Thoracic aorta (tissue), 2 donors: Measurements from ENCODE around the gene LSM11. TPM values are rescaled to one million over a fixed set of nuclear protein-coding genes. Genes with fewer than 3 reads are reported as not detected.

Source experiments
- ATAC-seq: fragments of 150-250 bp; one replicate; pipeline ENCODE4 v1.8.0; 2017; ENCODE audit warnings: low read depth; ENCODE audit not compliant: insufficient number of reproducible peaks, low FRiP score
- DNase-seq: peaks from one replicate; pipeline ENCODE4 v3.0.0-alpha.2; 2020; ENCODE audit warnings: low spot score
- H3K27ac ChIP-seq, 2 donors: fragments of 200-600 bp; sonication (generic); 1 replicate in 1 of 2; 2 replicates in 1 of 2; pipeline ENCODE4 v1.5.1; 2016; ENCODE audit warnings: mild to moderate bottlenecking in 2 of 2, moderate library complexity in 2 of 2
- H3K27me3 ChIP-seq: fragments of 200-600 bp; sonication (generic); replicated peaks from 2 replicates; pipeline ENCODE4 v1.6.0; 2016; ENCODE audit warnings: mild to moderate bottlenecking; ENCODE audit not compliant: insufficient read depth
- H3K36me3 ChIP-seq: fragments of 200-600 bp; sonication (generic); one replicate; pipeline ENCODE4 v1.5.1; 2016
- H3K4me1 ChIP-seq, 2 donors: fragments of 200-600 bp; sonication (generic); 1 replicate in 1 of 2; 2 replicates in 1 of 2; pipeline versions ENCODE4 v1.5.1 to v1.6.0; 2016; ENCODE audit warnings: low read depth in 2 of 2, mild to moderate bottlenecking in 1 of 2; ENCODE audit not compliant: control insufficient read depth in 1 of 2
- H3K4me3 ChIP-seq: fragments of 200-600 bp; sonication (generic); 2 replicates; pipeline ENCODE4 v1.5.1; 2016; ENCODE audit warnings: mild to moderate bottlenecking
- H3K9me3 ChIP-seq: fragments of 200-600 bp; sonication (generic); 2 replicates; pipeline ENCODE4 v1.5.1; 2016
- total RNA-seq, 2 donors: library from RNA; depleted of rRNA; stranded (reverse); fragments of >200 nt; gene quantifications; one replicate each; pipeline versions ENCODE4 v1.1.0 to v1.2.3, GENCODE V29; 2016
- TF ChIP-seq, protein P1 (sequence below): fragments of 200-600 bp; sonication (generic); IDR thresholded peaks from one replicate; pipeline ENCODE4 v1.5.1; 2019; ENCODE audit warnings: antibody characterized with exemption

LSM11 gene
- total RNA-seq, 2 donors from 2014 or later, result 5.3 to 6.8 TPM

DNA sequence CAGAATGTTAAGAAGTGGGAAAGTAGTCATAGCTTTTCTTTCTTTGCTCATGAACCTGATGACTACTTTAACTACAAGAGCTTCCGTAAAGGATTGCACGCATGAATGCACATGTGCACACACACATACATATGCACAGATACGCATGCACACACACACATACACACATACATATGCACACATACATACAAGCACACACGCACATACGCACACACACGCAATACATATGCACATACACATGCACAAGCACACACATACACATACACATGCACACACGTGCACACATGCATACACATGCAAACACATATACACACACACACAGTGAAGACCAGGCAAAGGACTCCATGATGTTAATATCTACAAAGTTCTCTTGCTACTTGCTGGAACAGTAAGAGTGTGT lies 22.9 kb downstream of the LSM11 start:
- no peak overlapping the region for H3K4me3 ChIP-seq
- TF ChIP-seq, protein P1, sequence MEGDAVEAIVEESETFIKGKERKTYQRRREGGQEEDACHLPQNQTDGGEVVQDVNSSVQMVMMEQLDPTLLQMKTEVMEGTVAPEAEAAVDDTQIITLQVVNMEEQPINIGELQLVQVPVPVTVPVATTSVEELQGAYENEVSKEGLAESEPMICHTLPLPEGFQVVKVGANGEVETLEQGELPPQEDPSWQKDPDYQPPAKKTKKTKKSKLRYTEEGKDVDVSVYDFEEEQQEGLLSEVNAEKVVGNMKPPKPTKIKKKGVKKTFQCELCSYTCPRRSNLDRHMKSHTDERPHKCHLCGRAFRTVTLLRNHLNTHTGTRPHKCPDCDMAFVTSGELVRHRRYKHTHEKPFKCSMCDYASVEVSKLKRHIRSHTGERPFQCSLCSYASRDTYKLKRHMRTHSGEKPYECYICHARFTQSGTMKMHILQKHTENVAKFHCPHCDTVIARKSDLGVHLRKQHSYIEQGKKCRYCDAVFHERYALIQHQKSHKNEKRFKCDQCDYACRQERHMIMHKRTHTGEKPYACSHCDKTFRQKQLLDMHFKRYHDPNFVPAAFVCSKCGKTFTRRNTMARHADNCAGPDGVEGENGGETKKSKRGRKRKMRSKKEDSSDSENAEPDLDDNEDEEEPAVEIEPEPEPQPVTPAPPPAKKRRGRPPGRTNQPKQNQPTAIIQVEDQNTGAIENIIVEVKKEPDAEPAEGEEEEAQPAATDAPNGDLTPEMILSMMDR, result no peak
- no peak for DNase-seq
- no peaks in the 10 kb centered on the region for H3K9me3 ChIP-seq
- peaks cover 0 to 5% of the 10 kb centered on the region in 2 donors for H3K4me1 ChIP-seq
- H3K27me3 ChIP-seq, result no peaks in the 10 kb centered on the region
- no peaks in the 10 kb centered on the region for H3K36me3 ChIP-seq
- ATAC-seq, result no peak
- H3K27ac ChIP-seq, result no peak overlapping the region

- ATAC-seq, result no peak
- no peaks in the 10 kb centered on the region for H3K36me3 ChIP-seq
- TF ChIP-seq, protein P1, result no peak
- H3K4me3 ChIP-seq, result no peak overlapping the region
- H3K27ac ChIP-seq, result no peak overlapping the region
- no peaks in the 10 kb centered on the region for H3K27me3 ChIP-seq
- no peak for DNase-seq
- H3K9me3 ChIP-seq, result no peaks in the 10 kb centered on the region
- H3K4me1 ChIP-seq, result peaks cover 0 to 5% of the 10 kb centered on the region in 2 donors
Measured at GRCh38 chr5:157766902-157767301, 23.4 kb downstream of the LSM11 start.

- Histone ChIP-seq H3K9me3 (no peaks in the 10 kb centered on the region), H3K4me3 (no peak overlapping the region), H3K36me3 (no peaks in the 10 kb centered on the region), H3K27ac (no peak overlapping the region), H3K27me3 (no peaks in the 10 kb centered on the region), H3K4me1 (peaks cover 0 to 5% of the 10 kb centered on the region in 2 donors)
- TF ChIP-seq, protein P1, result no peak
- DNase-seq, result no peak
- no peak for ATAC-seq
Measured at GRCh38 chr5:157767689-157768088, 24.2 kb downstream of the LSM11 start.

DNA sequence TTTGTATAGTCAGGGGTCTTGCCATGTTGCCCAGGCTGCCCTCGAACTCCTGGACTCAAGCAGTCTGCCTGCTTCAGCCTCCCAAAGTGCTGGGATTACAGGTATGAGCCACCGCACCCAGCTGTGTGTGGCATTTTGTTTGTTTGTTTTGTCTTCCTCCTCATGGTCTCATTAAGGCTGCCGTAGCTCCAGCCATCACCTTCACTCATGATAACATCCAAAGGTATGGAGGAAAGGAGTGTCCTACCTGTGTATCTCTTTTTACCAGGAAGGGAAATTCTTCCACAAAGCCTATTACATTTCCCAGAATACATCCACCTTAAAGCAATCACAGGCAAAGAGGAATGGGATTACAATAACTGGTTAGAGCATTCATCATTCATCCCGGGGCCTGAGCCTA lies 27.2 kb downstream of the LSM11 start:
- Histone ChIP-seq H3K36me3 (no peaks in the 10 kb centered on the region), H3K27ac (no peak overlapping the region), H3K4me1 (peaks cover 0 to 5% of the 10 kb centered on the region in 2 donors), H3K4me3 (no peak overlapping the region), H3K9me3 (no peaks in the 10 kb centered on the region), H3K27me3 (no peaks in the 10 kb centered on the region)
- ATAC-seq (no peak), DNase-seq (no peak)
- TF ChIP-seq, protein P1, result no peak

GRCh38 chr5:157772127-157772526 lies 28.6 kb downstream of the LSM11 start:
- Histone ChIP-seq H3K4me1 (peaks cover 0 to 5% of the 10 kb centered on the region in 2 donors), H3K36me3 (no peaks in the 10 kb centered on the region), H3K4me3 (no peak overlapping the region), H3K9me3 (no peaks in the 10 kb centered on the region), H3K27me3 (no peaks in the 10 kb centered on the region), H3K27ac (no peak overlapping the region)
- DNase-seq (no peak), ATAC-seq (no peak)
- TF ChIP-seq, protein P1, result no peak
